NCI-H82 treated with DMSO at 0.1 percent for 48 hours (cell line): Measurements from ENCODE around the gene SYNE1.

Source experiments
- DNase-seq: peaks from one replicate; lab custom pipeline; 2025; ENCODE audit not compliant: unreplicated experiment; lab: John Stamatoyannopoulos, UW

The SYNE1 gene

GRCh38 chr6:152201120-152201519, 436.0 kb downstream of the SYNE1 start:
- peak; percentile 78 for DNase-seq

GRCh38 chr6:152195896-152196295, 441.3 kb downstream of the SYNE1 start:
- no peak for DNase-seq

GRCh38 chr6:152189736-152190135, 447.4 kb downstream of the SYNE1 start:
- no peak for DNase-seq

- no peak for DNase-seq
Observed at GRCh38 chr6:152188011-152188410, 449.2 kb downstream of the SYNE1 start.

- no peak for DNase-seq
Observed at GRCh38 chr6:152186840-152187239, 450.3 kb downstream of the SYNE1 start.

- DNase-seq: no peak
Observed at GRCh38 chr6:152184917-152185574, 452.1 kb downstream of the SYNE1 start.

- no peak for DNase-seq
Observed at GRCh38 chr6:152184573-152184916, 452.6 kb downstream of the SYNE1 start.

- DNase-seq: no peak
Observed at GRCh38 chr6:152180601-152181000, 456.6 kb downstream of the SYNE1 start.

- no peak for DNase-seq
Observed at GRCh38 chr6:152176268-152176667, 460.9 kb downstream of the SYNE1 start.

- DNase-seq: no peak
Observed at GRCh38 chr6:152173957-152174356, 463.2 kb downstream of the SYNE1 start.

GRCh38 chr6:152173321-152173720, 463.8 kb downstream of the SYNE1 start:
- no peak for DNase-seq

- no peak for DNase-seq
Observed at GRCh38 chr6:152170702-152171667, 466.2 kb downstream of the SYNE1 start.

- no peak for DNase-seq
Observed at GRCh38 chr6:152170313-152170701, 466.9 kb downstream of the SYNE1 start.

GRCh38 chr6:152167641-152168603, 469.2 kb downstream of the SYNE1 start:
- no peak for DNase-seq

- peak; percentile 2 for DNase-seq
Observed at GRCh38 chr6:152166897-152167296, 470.3 kb downstream of the SYNE1 start.

- no peak for DNase-seq
Observed at GRCh38 chr6:152166497-152166896, 470.7 kb downstream of the SYNE1 start.

GRCh38 chr6:152164957-152165356, 472.2 kb downstream of the SYNE1 start:
- no peak for DNase-seq

- DNase-seq: no peak
Observed at GRCh38 chr6:152161501-152161900, 475.7 kb downstream of the SYNE1 start.

GRCh38 chr6:152160346-152160745, 476.8 kb downstream of the SYNE1 start:
- peak; percentile 29 for DNase-seq

- DNase-seq: no peak
Observed at GRCh38 chr6:152155792-152156191, 481.4 kb downstream of the SYNE1 start.
